MM.1S (cell line): ENCODE data around the gene SLC44A5.
"Not testable (repeated sequence)": the region's sequence is repeated elsewhere in the genome, so short reads cannot be mapped to it uniquely, and the experiment has no call there.

Experiments used
- DNase-seq: peaks from one replicate; pipeline ENCODE4 v3.0.0-alpha.2; 2015
- H2AFZ ChIP-seq: fragments of 300-600 bp; sonication (generic); 2 replicates; pipeline ENCODE4 v1.6.0; 2016; ENCODE audit warnings: antibody characterized with exemption, low read length
- H3F3A ChIP-seq: fragments of 300-600 bp; sonication (generic); 2 replicates; pipeline ENCODE4 v1.6.1; 2016; ENCODE audit warnings: mild to moderate bottlenecking, antibody characterized with exemption, low read length, moderate library complexity, mixed read lengths; ENCODE audit not compliant: insufficient read depth
- H3K27ac ChIP-seq: fragments of 300-600 bp; sonication (generic); 2 replicates; pipeline ENCODE4 v1.5.1; 2016; ENCODE audit warnings: mild to moderate bottlenecking, low read length
- H3K27me3 ChIP-seq: fragments of 300-600 bp; sonication (generic); replicated peaks from 2 replicates; pipeline ENCODE4 v1.6.0; 2016; ENCODE audit warnings: low read length; ENCODE audit not compliant: insufficient read depth
- H3K36me3 ChIP-seq: fragments of 300-600 bp; sonication (generic); replicated peaks from 2 replicates; pipeline ENCODE4 v1.6.1; 2016; ENCODE audit warnings: mild to moderate bottlenecking, low read length, mixed read lengths; ENCODE audit not compliant: insufficient read depth
- H3K4me1 ChIP-seq: fragments of 300-600 bp; sonication (generic); 2 replicates; pipeline ENCODE4 v1.6.1; 2016; ENCODE audit warnings: low read length, mixed read lengths
- H3K4me2 ChIP-seq: fragments of 300-600 bp; sonication (generic); 2 replicates; pipeline ENCODE4 v1.6.0; 2016; ENCODE audit warnings: low read depth, low read length
- H3K4me3 ChIP-seq: fragments of 300-600 bp; sonication (generic); 2 replicates; pipeline ENCODE4 v1.5.1; 2016; ENCODE audit warnings: low read length, mixed read lengths
- H3K79me2 ChIP-seq: fragments of 300-600 bp; sonication (generic); 2 replicates; pipeline ENCODE4 v1.6.1; 2016; ENCODE audit warnings: mixed run types, low read length, mixed read lengths
- H3K9ac ChIP-seq: fragments of 300-600 bp; sonication (generic); 2 replicates; pipeline ENCODE4 v1.6.1; 2016; ENCODE audit warnings: low read length, mixed read lengths
- H3K9me2 ChIP-seq: fragments of 300-600 bp; sonication (generic); replicated peaks from 2 replicates; pipeline ENCODE4 v1.6.1; 2016; ENCODE audit warnings: mild to moderate bottlenecking, low read length, mixed read lengths; ENCODE audit not compliant: insufficient read depth
- H3K9me3 ChIP-seq: fragments of 300-600 bp; sonication (generic); replicated peaks from 2 replicates; pipeline ENCODE4 v1.6.1; 2016; ENCODE audit warnings: mild to moderate bottlenecking, low read length, mixed read lengths; ENCODE audit not compliant: insufficient read depth
- H4K20me1 ChIP-seq: fragments of 300-600 bp; sonication (generic); 2 replicates; pipeline ENCODE4 v1.6.1; 2016; ENCODE audit warnings: mild to moderate bottlenecking, low read length, moderate library complexity, mixed read lengths; ENCODE audit not compliant: insufficient read depth
- CTCF ChIP-seq: fragments of 300-600 bp; sonication (generic); IDR thresholded peaks from 2 replicates; pipeline ENCODE4 v1.5.1; 2016; ENCODE audit warnings: antibody characterized with exemption, low read length, mixed read lengths
- EZH2 ChIP-seq: fragments of 300-600 bp; sonication (generic); optimal IDR thresholded peaks from 2 replicates; pipeline ENCODE3; 2017; ENCODE audit warnings: low read depth, mild to moderate bottlenecking, antibody characterized with exemption, low read length, mixed read lengths
- EZH2phosphoT487 ChIP-seq: fragments of 300-600 bp; sonication (generic); IDR thresholded peaks from 2 replicates; pipeline ENCODE4 v1.6.1; 2018; ENCODE audit warnings: antibody characterized with exemption, low read length

SLC44A5 gene

GRCh38 chr1:75258351-75258750 is 352.6 kb downstream of the SLC44A5 start:
- no peaks in the 10 kb centered on the region for H3F3A ChIP-seq
- no peaks in the 10 kb centered on the region for H3K4me1 ChIP-seq

GRCh38 chr1:75257424-75257823 is 353.5 kb downstream of the SLC44A5 start:
- H3K9me2 ChIP-seq = no peaks in the 10 kb centered on the region
- H3K4me3 ChIP-seq = no peak overlapping the region
- no peak for DNase-seq
- H2AFZ ChIP-seq = no peak overlapping the region
- no peak overlapping the region for H3K4me2 ChIP-seq
- H3K79me2 ChIP-seq = no peaks in the 10 kb centered on the region
- H3K4me1 ChIP-seq = no peaks in the 10 kb centered on the region
- no peaks in the 10 kb centered on the region for H4K20me1 ChIP-seq
- H3K27me3 ChIP-seq = no peaks in the 10 kb centered on the region
- H3K9ac ChIP-seq = no peak overlapping the region
- no peaks in the 10 kb centered on the region for H3K9me3 ChIP-seq
- no peaks in the 10 kb centered on the region for H3K36me3 ChIP-seq
- TF ChIP-seq EZH2phosphoT487 (no peak), CTCF (no peak), EZH2 (no peak)
- no peaks in the 10 kb centered on the region for H3F3A ChIP-seq
- H3K27ac ChIP-seq = no peak overlapping the region

More at GRCh38 chr1:75258351-75258750, 352.6 kb downstream of the SLC44A5 start:
- no peaks in the 10 kb centered on the region for H3K79me2 ChIP-seq
- H3K4me2 ChIP-seq = no peak overlapping the region
- H3K9me2 ChIP-seq = no peaks in the 10 kb centered on the region
- no peaks in the 10 kb centered on the region for H3K36me3 ChIP-seq
- H3K27me3 ChIP-seq = no peaks in the 10 kb centered on the region
- no peak overlapping the region for H3K9ac ChIP-seq
- H3K9me3 ChIP-seq = no peaks in the 10 kb centered on the region
- no peaks in the 10 kb centered on the region for H4K20me1 ChIP-seq
- DNase-seq = no peak
- H3K27ac ChIP-seq = no peak overlapping the region
- H3K4me3 ChIP-seq = no peak overlapping the region
- no peak overlapping the region for H2AFZ ChIP-seq
- no peak for TF ChIP-seq EZH2phosphoT487
- TF ChIP-seq CTCF = no peak
- TF ChIP-seq EZH2 = no peak

GRCh38 chr1:75250114-75250513 is 360.8 kb downstream of the SLC44A5 start:
- H3K9me3 ChIP-seq, H3K4me2 ChIP-seq, DNase-seq, H2AFZ ChIP-seq, H3K27ac ChIP-seq, H3K79me2 ChIP-seq, H4K20me1 ChIP-seq, H3K9me2 ChIP-seq, H3K4me1 ChIP-seq, H3K27me3 ChIP-seq, H3K4me3 ChIP-seq, H3F3A ChIP-seq, H3K9ac ChIP-seq, H3K36me3 ChIP-seq: not testable (repeated sequence)

GRCh38 chr1:75245239-75245638 is 365.7 kb downstream of the SLC44A5 start:
- no peaks in the 10 kb centered on the region for H3K9me3 ChIP-seq
- H3F3A ChIP-seq = no peaks in the 10 kb centered on the region
- no peaks in the 10 kb centered on the region for H3K79me2 ChIP-seq
- no peaks in the 10 kb centered on the region for H3K9me2 ChIP-seq
- no peak overlapping the region for H3K4me2 ChIP-seq
- H2AFZ ChIP-seq = no peak overlapping the region
- no peak overlapping the region for H3K4me3 ChIP-seq
- H3K9ac ChIP-seq = no peak overlapping the region
- no peaks in the 10 kb centered on the region for H3K36me3 ChIP-seq
- no peak overlapping the region for H3K27ac ChIP-seq
- H3K4me1 ChIP-seq = no peaks in the 10 kb centered on the region
- DNase-seq = no peak
- TF ChIP-seq EZH2 = no peak
- no peak for TF ChIP-seq EZH2phosphoT487
- TF ChIP-seq CTCF = no peak
- no peaks in the 10 kb centered on the region for H4K20me1 ChIP-seq
- H3K27me3 ChIP-seq = no peaks in the 10 kb centered on the region
